ENCODE data around the gene DAND5.

DAND5 gene

GRCh38 chr19:12939975-12940423, 29.4 kb upstream of the DAND5 start:
- Histone ChIP-seq H4K20me1 (ENCODE audit: insufficient read depth, low read length, poor library complexity, severe bottlenecking) (peaks cover 65% of the 10 kb centered on the region), H3K36me3 (ENCODE audit: insufficient read depth, low read length) (peaks cover 64% of the 10 kb centered on the region), H2AFZ (ENCODE audit: low read length) (no peak overlapping the region), H3K9ac (ENCODE audit: low read depth, low read length, poor library complexity, severe bottlenecking) (peak overlapping the region; percentile 100), H3F3A (ENCODE audit: low read depth) (peaks cover 31% of the 10 kb centered on the region), H3K9me3 (ENCODE audit: insufficient read depth, low read depth, low read length) (no peaks in the 10 kb centered on the region), H3K4me3 (ENCODE audit: low read length, poor library complexity, severe bottlenecking) (peak overlapping the region; percentile 96), H3K79me2 (ENCODE audit: insufficient read depth, low read length) (peaks cover 69% of the 10 kb centered on the region), H3K4me2 (ENCODE audit: low read depth, low read length, poor library complexity, severe bottlenecking) (peak overlapping the region; percentile 99), H3K4me1 (ENCODE audit: insufficient read depth, low read length, poor library complexity, severe bottlenecking) (peaks cover 66% of the 10 kb centered on the region), H3K27me3 (ENCODE audit: insufficient read depth, low read length, poor library complexity, severe bottlenecking) (peaks cover 15% of the 10 kb centered on the region), H3K9me2 (replicated peaks; ENCODE audit: low read depth, low read length) (no peaks in the 10 kb centered on the region)
- TF ChIP-seq EZH2phosphoT487 (IDR thresholded peaks at IDR 0.05; ENCODE audit: borderline replicate concordance) = no peak
- TF ChIP-seq, protein P1, sequence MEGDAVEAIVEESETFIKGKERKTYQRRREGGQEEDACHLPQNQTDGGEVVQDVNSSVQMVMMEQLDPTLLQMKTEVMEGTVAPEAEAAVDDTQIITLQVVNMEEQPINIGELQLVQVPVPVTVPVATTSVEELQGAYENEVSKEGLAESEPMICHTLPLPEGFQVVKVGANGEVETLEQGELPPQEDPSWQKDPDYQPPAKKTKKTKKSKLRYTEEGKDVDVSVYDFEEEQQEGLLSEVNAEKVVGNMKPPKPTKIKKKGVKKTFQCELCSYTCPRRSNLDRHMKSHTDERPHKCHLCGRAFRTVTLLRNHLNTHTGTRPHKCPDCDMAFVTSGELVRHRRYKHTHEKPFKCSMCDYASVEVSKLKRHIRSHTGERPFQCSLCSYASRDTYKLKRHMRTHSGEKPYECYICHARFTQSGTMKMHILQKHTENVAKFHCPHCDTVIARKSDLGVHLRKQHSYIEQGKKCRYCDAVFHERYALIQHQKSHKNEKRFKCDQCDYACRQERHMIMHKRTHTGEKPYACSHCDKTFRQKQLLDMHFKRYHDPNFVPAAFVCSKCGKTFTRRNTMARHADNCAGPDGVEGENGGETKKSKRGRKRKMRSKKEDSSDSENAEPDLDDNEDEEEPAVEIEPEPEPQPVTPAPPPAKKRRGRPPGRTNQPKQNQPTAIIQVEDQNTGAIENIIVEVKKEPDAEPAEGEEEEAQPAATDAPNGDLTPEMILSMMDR (conservative IDR thresholded peaks at IDR 0.05; ENCODE audit: low read length) = no peak

GRCh38 chr19:12940897-12941296, 28.5 kb upstream of the DAND5 start:
- peaks cover 60% of the 10 kb centered on the region for H3K4me1 ChIP-seq (ENCODE audit: insufficient read depth, low read length, poor library complexity, severe bottlenecking)
- no peak overlapping the region for H2AFZ ChIP-seq (ENCODE audit: low read length)
- peak overlapping the region; percentile 96 for H3K4me3 ChIP-seq (ENCODE audit: low read length, poor library complexity, severe bottlenecking)
- peaks cover 70% of the 10 kb centered on the region for H4K20me1 ChIP-seq (ENCODE audit: insufficient read depth, low read length, poor library complexity, severe bottlenecking)
- peak overlapping the region; percentile 99 for H3K4me2 ChIP-seq (ENCODE audit: low read depth, low read length, poor library complexity, severe bottlenecking)
- no peaks in the 10 kb centered on the region for H3K9me2 ChIP-seq (replicated peaks; ENCODE audit: low read depth, low read length)
- TF ChIP-seq, protein P1 (conservative IDR thresholded peaks at IDR 0.05; ENCODE audit: low read length) = no peak
- no peak for TF ChIP-seq EZH2phosphoT487 (IDR thresholded peaks at IDR 0.05; ENCODE audit: borderline replicate concordance)
- peaks cover 35% of the 10 kb centered on the region for H3F3A ChIP-seq (ENCODE audit: low read depth)
- H3K9ac ChIP-seq (ENCODE audit: low read depth, low read length, poor library complexity, severe bottlenecking) = peak overlapping the region; percentile 100
- H3K27me3 ChIP-seq (ENCODE audit: insufficient read depth, low read length, poor library complexity, severe bottlenecking) = peaks cover 15% of the 10 kb centered on the region
- peaks cover 73% of the 10 kb centered on the region for H3K79me2 ChIP-seq (ENCODE audit: insufficient read depth, low read length)
- peaks cover 64% of the 10 kb centered on the region for H3K36me3 ChIP-seq (ENCODE audit: insufficient read depth, low read length)
- no peaks in the 10 kb centered on the region for H3K9me3 ChIP-seq (ENCODE audit: insufficient read depth, low read depth, low read length)

- Histone ChIP-seq H4K20me1 (ENCODE audit: insufficient read depth, low read length, poor library complexity, severe bottlenecking) (peaks cover 95% of the 10 kb centered on the region), H3K36me3 (ENCODE audit: insufficient read depth, low read length) (peaks cover 74% of the 10 kb centered on the region), H3K9me3 (ENCODE audit: insufficient read depth, low read depth, low read length) (no peaks in the 10 kb centered on the region), H3K27me3 (ENCODE audit: insufficient read depth, low read length, poor library complexity, severe bottlenecking) (peaks cover 14% of the 10 kb centered on the region), H3K4me1 (ENCODE audit: insufficient read depth, low read length, poor library complexity, severe bottlenecking) (peaks cover 61% of the 10 kb centered on the region), H3K9ac (ENCODE audit: low read depth, low read length, poor library complexity, severe bottlenecking) (peak overlapping the region; percentile 100), H3K4me2 (ENCODE audit: low read depth, low read length, poor library complexity, severe bottlenecking) (peak overlapping the region; percentile 99), H3K4me3 (ENCODE audit: low read length, poor library complexity, severe bottlenecking) (peak overlapping the region; percentile 96), H2AFZ (ENCODE audit: low read length) (no peak overlapping the region), H3F3A (ENCODE audit: low read depth) (peaks cover 26% of the 10 kb centered on the region), H3K9me2 (replicated peaks; ENCODE audit: low read depth, low read length) (no peaks in the 10 kb centered on the region), H3K79me2 (ENCODE audit: insufficient read depth, low read length) (peaks cover 98% of the 10 kb centered on the region)
- TF ChIP-seq EZH2phosphoT487 (IDR thresholded peaks at IDR 0.05; ENCODE audit: borderline replicate concordance) = no peak
- TF ChIP-seq, protein P1 (conservative IDR thresholded peaks at IDR 0.05; ENCODE audit: low read length) = no peak
Measured at GRCh38 chr19:12943437-12944044, 25.8 kb upstream of the DAND5 start.
